GM12892 (cell line): ENCODE data around the gene GSTCD.

Experiments
- POLR2A ChIP-seq: IDR thresholded peaks from 2 replicates; pipeline ENCODE4 v1.6.1; 2011; ENCODE audit warnings: low read depth, low read length, control low read depth
- POLR2AphosphoS5 ChIP-seq: IDR thresholded peaks from 2 replicates; pipeline ENCODE4 v1.6.1; 2011; ENCODE audit warnings: low read depth, low read length, control low read depth
- TAF1 ChIP-seq: IDR thresholded peaks from 2 replicates; pipeline ENCODE4 v1.6.1; 2011; ENCODE audit warnings: low read depth, mild to moderate bottlenecking, control low read depth, low read length, borderline replicate concordance

DNA sequence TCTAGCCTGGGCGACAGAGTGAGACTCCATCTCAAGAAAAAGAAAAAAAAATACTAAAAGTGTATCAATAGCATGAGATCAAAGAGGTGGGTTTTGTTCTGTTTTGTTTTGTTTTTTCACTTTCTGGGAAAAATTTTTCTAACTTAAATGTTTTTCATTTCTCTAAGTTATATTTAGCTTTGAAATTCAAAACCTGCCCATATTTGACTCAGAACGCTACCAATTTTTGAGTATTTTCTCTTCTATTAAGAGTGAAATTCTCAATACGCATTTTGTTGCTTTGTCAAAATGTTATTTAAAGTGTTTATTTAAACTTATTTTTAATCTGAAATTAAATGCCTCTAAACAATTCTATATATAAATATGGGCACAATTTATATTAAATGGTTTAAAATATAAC is 39.6 kb downstream of the GSTCD start:
- TF ChIP-seq POLR2AphosphoS5, result no peak
- no peak for TF ChIP-seq POLR2A
- no peak for TF ChIP-seq TAF1
